Measurements from ENCODE around the gene KCNN2.

KCNN2 gene

GRCh38 chr5:114524221-114524620 lies 162.4 kb downstream of the KCNN2 start:
- no peak for DNase-seq
- Histone ChIP-seq H3K4me1 (no peaks in the 10 kb centered on the region), H3K9me3 (no peaks in the 10 kb centered on the region; the same call in 1 of the 2 replicates), H3K27me3 (no peaks in the 10 kb centered on the region), H3K36me3 (no peaks in the 10 kb centered on the region), H3K4me3 (ENCODE audit: low read depth, low read length) (no peak overlapping the region)
- no peak for TF ChIP-seq CTCF (IDR thresholded peaks at IDR 0.05; ENCODE audit: low read depth, low read length)

- no peak overlapping the region for H3K4me3 ChIP-seq (ENCODE audit: low read depth, low read length)
- no peaks in the 10 kb centered on the region for H3K4me1 ChIP-seq
- H3K36me3 ChIP-seq: no peaks in the 10 kb centered on the region
- no peak for DNase-seq
- H3K27me3 ChIP-seq: no peaks in the 10 kb centered on the region
- no peaks in the 10 kb centered on the region for H3K9me3 ChIP-seq
- no peak for TF ChIP-seq CTCF (IDR thresholded peaks at IDR 0.05; ENCODE audit: low read depth, low read length)
Observed at GRCh38 chr5:114544561-114544960, 182.7 kb downstream of the KCNN2 start.
